Inflammatory macrophage treated with lipopolysaccharide for 1 hour (primary cell): ENCODE results near the gene MACROH2A1.
A peak's percentile ranks its signal among the peaks of the same experiment; 100 is the strongest.

Experiments
- DNase-seq, 2 donors: peaks; one replicate each; pipeline ENCODE4 v3.0.0-alpha.2; 2020 to 2022

The MACROH2A1 gene

GRCh38 chr5:135398855-135399793, at the start of gene MACROH2A1:
Gene MACROH2A1 (minus strand): TSS chr5:135399231. CDS start chr5:135389093, 10,138 bp downstream.
- DNase-seq = peak; percentile 87 to 96

- no peak for DNase-seq
These were observed 49.2 kb upstream of the MACROH2A1 start for GRCh38 chr5:135448071-135448739.

GRCh38 chr5:135447298-135447929, 48.4 kb upstream of the MACROH2A1 start, which contains the start of gene DCANP1:
Gene DCANP1 (minus strand): TSS chr5:135447348. CDS start chr5:135447108, 240 bp downstream.
- no peak for DNase-seq

GRCh38 chr5:135446615-135447014, 47.6 kb upstream of the MACROH2A1 start:
- no peak for DNase-seq

- no peak for DNase-seq
These were observed 47.2 kb upstream of the MACROH2A1 start for GRCh38 chr5:135446206-135446605.

- DNase-seq = no peak
These were observed 46.4 kb upstream of the MACROH2A1 start for GRCh38 chr5:135445306-135445985.

GRCh38 chr5:135444881-135445280, 45.9 kb upstream of the MACROH2A1 start:
- DNase-seq = no peak

GRCh38 chr5:135444360-135444759, 45.3 kb upstream of the MACROH2A1 start:
- peak in 1 of 2 donors; percentile 36 for DNase-seq

- DNase-seq = no peak
These were observed 44.3 kb upstream of the MACROH2A1 start for GRCh38 chr5:135443161-135443960.

- DNase-seq = no peak
These were observed 43.6 kb upstream of the MACROH2A1 start for GRCh38 chr5:135442431-135443160.

- no peak for DNase-seq
These were observed 42.9 kb upstream of the MACROH2A1 start for GRCh38 chr5:135441919-135442318.

- no peak for DNase-seq
These were observed 42.4 kb upstream of the MACROH2A1 start for GRCh38 chr5:135441350-135441831.

- DNase-seq = no peak
These were observed 41.9 kb upstream of the MACROH2A1 start for GRCh38 chr5:135440916-135441315.

GRCh38 chr5:135439231-135440205, 40.5 kb upstream of the MACROH2A1 start:
- DNase-seq = no peak

- no peak for DNase-seq
These were observed 39.7 kb upstream of the MACROH2A1 start for GRCh38 chr5:135438636-135439221.

GRCh38 chr5:135437796-135438560, 38.9 kb upstream of the MACROH2A1 start:
- DNase-seq = no peak

- peak; percentile 42 to 58 for DNase-seq
These were observed 38.4 kb upstream of the MACROH2A1 start for GRCh38 chr5:135437422-135437795.

GRCh38 chr5:135436951-135437418, 38.0 kb upstream of the MACROH2A1 start:
- no peak for DNase-seq
